GM23338 (cell line): ENCODE results near the gene AIP. TPM values are rescaled to one million over a fixed set of nuclear protein-coding genes. Genes with fewer than 3 reads are reported as not detected.

Source experiments
- ATAC-seq: fragments of 200-7000 bp; cut with Tn5 transposase; 3 replicates; pipeline ENCODE4 v1.9.1; 2020
- DNase-seq: peaks from one replicate; pipeline ENCODE4 v3.0.0-alpha.2; 2015; ENCODE audit warnings: low spot score
- H2AFZ ChIP-seq: fragments of 200-600 bp; sonication (generic); 2 replicates; pipeline ENCODE4 v1.8.0; 2016; ENCODE audit warnings: antibody characterized with exemption, mild to moderate bottlenecking, moderate library complexity
- H3F3A ChIP-seq: fragments of 200-600 bp; sonication (generic); replicated peaks from 2 replicates; pipeline ENCODE4 v1.8.0; 2017; ENCODE audit warnings: antibody characterized with exemption, mixed run types, low read depth
- H3K27ac ChIP-seq: fragments of 200-600 bp; sonication (generic); 2 replicates; pipeline ENCODE4 v1.6.1; 2016; ENCODE audit warnings: low read depth
- H3K27me3 ChIP-seq: fragments of 200-600 bp; sonication (generic); 2 replicates; pipeline ENCODE4 v1.8.0; 2016; ENCODE audit warnings: mild to moderate bottlenecking, mixed run types, moderate library complexity; ENCODE audit not compliant: insufficient read depth
- H3K36me3 ChIP-seq: fragments of 200-600 bp; sonication (generic); 2 replicates; pipeline ENCODE4 v1.8.0; 2016; ENCODE audit warnings: mild to moderate bottlenecking; ENCODE audit not compliant: insufficient read depth
- H3K4me1 ChIP-seq: fragments of 200-600 bp; sonication (generic); 2 replicates; pipeline ENCODE4 v1.8.0; 2016; ENCODE audit warnings: mild to moderate bottlenecking, moderate library complexity; ENCODE audit not compliant: insufficient read depth
- H3K4me2 ChIP-seq: fragments of 200-600 bp; sonication (generic); 2 replicates; pipeline ENCODE4 v1.7.1; 2017; ENCODE audit warnings: mixed run types
- H3K4me3 ChIP-seq: fragments of 200-600 bp; sonication (generic); 2 replicates; pipeline ENCODE4 v1.6.1; 2016; ENCODE audit warnings: mixed run types
- H3K79me2 ChIP-seq: fragments of 200-600 bp; sonication (generic); replicated peaks from 2 replicates; pipeline ENCODE4 v1.8.0; 2017; ENCODE audit warnings: mild to moderate bottlenecking; ENCODE audit not compliant: insufficient read depth
- H3K9me2 ChIP-seq: fragments of 200-600 bp; sonication (generic); 2 replicates; pipeline ENCODE4 v1.8.0; 2017; ENCODE audit not compliant: insufficient read depth
- H4K20me1 ChIP-seq: fragments of 200-600 bp; sonication (generic); replicated peaks from 2 replicates; pipeline ENCODE4 v1.8.0; 2017; ENCODE audit warnings: mild to moderate bottlenecking; ENCODE audit not compliant: insufficient read depth
- H3K27ac Mint-ChIP-seq: 2 replicates; pipeline ENCODE4 v1.8.0; 2020; ENCODE audit warnings: inconsistent platforms, mild to moderate bottlenecking, moderate library complexity, mixed read lengths
- H3K27me3 Mint-ChIP-seq: 3 replicates; pipeline ENCODE4 v1.8.0; 2022; ENCODE audit warnings: low read depth, mild to moderate bottlenecking, moderate library complexity, mixed read lengths, inconsistent platforms; ENCODE audit not compliant: insufficient read depth, poor library complexity
- H3K36me3 Mint-ChIP-seq: 3 replicates; pipeline ENCODE4 v1.8.0; 2021; ENCODE audit warnings: low read depth, mild to moderate bottlenecking, inconsistent platforms, moderate library complexity, mixed read lengths
- H3K4me1 Mint-ChIP-seq: 3 replicates; pipeline ENCODE4 v1.8.0; 2020; ENCODE audit warnings: mild to moderate bottlenecking, inconsistent platforms, mixed read lengths
- H3K4me3 Mint-ChIP-seq: 3 replicates; pipeline ENCODE4 v1.8.0; 2021; ENCODE audit warnings: moderate library complexity, mild to moderate bottlenecking, inconsistent platforms, mixed read lengths
- H3K9me3 Mint-ChIP-seq: 3 replicates; pipeline ENCODE4 v1.8.0; 2020; ENCODE audit warnings: moderate library complexity, mild to moderate bottlenecking, inconsistent platforms, mixed read lengths
- CREB1 ChIP-seq: fragments of 250-450 bp; sonication (Bioruptor Pico); IDR thresholded peaks from 2 replicates; pipeline ENCODE4 v1.5.0; 2020; ENCODE audit warnings: low read depth, mild to moderate bottlenecking, moderate library complexity
- CTCF ChIP-seq, 2 experiments: fragments of 200-600 bp in 1 of 2; sonication (generic) in 1 of 2; conservative IDR thresholded peaks; 2 replicates each; pipeline versions ENCODE4 v1.5.1 to v1.6.1; 2016 to 2017; ENCODE audit warnings: antibody characterized with exemption in 2 of 2, low read depth in 2 of 2, mild to moderate bottlenecking in 2 of 2, moderate library complexity in 1 of 2
- ETS1 ChIP-seq: IDR thresholded peaks from 2 replicates; pipeline ENCODE4 v1.6.1; 2016; ENCODE audit warnings: antibody characterized with exemption
- EZH2 ChIP-seq: fragments of 200-600 bp; sonication (generic); IDR thresholded peaks from one replicate; pipeline ENCODE4 v1.8.0; 2017; ENCODE audit warnings: antibody characterized with exemption, mild to moderate bottlenecking, low read depth; ENCODE audit not compliant: unreplicated experiment
- EZH2phosphoT487 ChIP-seq: fragments of 200-600 bp; sonication (generic); IDR thresholded peaks from one replicate; pipeline ENCODE4 v1.8.1; 2018; ENCODE audit warnings: antibody characterized with exemption; ENCODE audit not compliant: unreplicated experiment
- JUNB ChIP-seq: IDR thresholded peaks from one replicate; pipeline ENCODE4 v1.6.1; 2016; ENCODE audit warnings: antibody characterized with exemption; ENCODE audit not compliant: unreplicated experiment
- POLR2AphosphoS5 ChIP-seq: IDR thresholded peaks from 2 replicates; pipeline ENCODE4 v1.6.1; 2016; ENCODE audit warnings: antibody characterized with exemption, low read depth
- STAT1 ChIP-seq: IDR thresholded peaks from one replicate; pipeline ENCODE4 v1.6.1; 2016; ENCODE audit warnings: antibody characterized with exemption; ENCODE audit not compliant: unreplicated experiment
- ZNF114 ChIP-seq: fragments of 250-450 bp; sonication (Bioruptor Pico); IDR thresholded peaks from 2 replicates; pipeline ENCODE4 v1.5.0; 2020; ENCODE audit warnings: mild to moderate bottlenecking, moderate library complexity
- ZNF462 ChIP-seq: fragments of 250-450 bp; sonication (Bioruptor Pico); IDR thresholded peaks from 2 replicates; pipeline ENCODE4 v1.5.0; 2020; ENCODE audit warnings: mild to moderate bottlenecking, moderate library complexity
- polyA plus RNA-seq: library from polyadenylated mRNA; unstranded; fragments of >200 nt; fragmentation: Nextera tagmentation; extraction: Ambion mirVana; gene quantifications from 2 replicates; pipeline ENCODE4 v1.2.1, GENCODE V29; 2016
- total RNA-seq: library from RNA; depleted of rRNA; stranded (reverse); fragments of >200 nt; shearing (Covaris generic); gene quantifications from 2 replicates; pipeline ENCODE4 v1.2.3, GENCODE V29; 2014

The AIP gene
- total and polyA plus RNA-seq, 2 experiments from 2014 or later: 29.1 to 32.1 TPM

DNA sequence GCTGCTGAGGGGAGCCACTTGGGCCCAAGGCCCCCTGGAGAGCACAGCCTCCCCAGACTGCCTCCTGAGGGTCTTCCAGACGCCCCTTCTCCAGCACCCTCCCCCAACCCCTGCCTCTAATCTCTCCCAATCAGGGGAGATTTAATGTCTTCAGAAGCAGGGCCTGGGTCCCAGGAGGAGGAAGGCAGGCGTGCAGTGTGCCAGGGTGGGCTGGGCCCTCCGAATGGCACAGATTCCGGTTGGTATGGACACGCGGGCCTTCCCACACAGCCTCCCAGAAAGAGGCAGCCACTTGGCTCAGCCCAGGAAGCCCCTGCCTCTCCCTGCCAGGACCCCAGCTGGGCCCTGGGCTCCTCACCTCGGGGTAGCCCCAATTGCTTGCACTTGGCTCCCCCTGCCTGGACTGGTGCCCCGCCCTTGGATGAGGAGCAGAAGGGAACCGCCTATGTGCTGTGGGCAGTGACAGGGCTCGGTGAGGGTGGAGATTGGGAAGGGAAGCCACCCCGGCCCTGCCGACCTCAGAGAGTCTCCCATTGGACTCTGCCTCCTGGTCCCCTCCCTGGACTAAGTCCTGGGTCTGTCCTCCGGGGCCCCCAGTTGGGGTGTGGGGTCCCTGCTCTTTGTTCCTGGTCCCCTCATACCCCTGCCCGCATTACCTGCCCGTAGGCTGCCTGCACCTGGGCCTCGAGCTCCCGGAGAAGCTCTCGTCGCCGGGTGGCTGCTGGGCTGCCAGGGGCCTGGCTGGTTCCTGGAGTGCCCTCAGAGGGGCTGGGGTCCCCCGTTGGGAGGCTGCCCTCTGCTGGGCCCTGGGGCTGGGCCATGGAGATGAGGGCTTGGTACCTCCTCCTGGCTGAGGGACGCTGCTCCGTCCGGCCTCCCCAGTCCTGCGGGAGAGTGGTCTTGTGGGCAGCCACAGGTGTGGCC, 41.0 kb downstream of the AIP start:
- Mint-ChIP-seq H3K27me3 (peaks cover 5% of the 10 kb centered on the region), H3K27ac (no peak overlapping the region), H3K4me3 (no peak overlapping the region), H3K9me3 (no peaks in the 10 kb centered on the region; the same call in 1 of the 3 replicates), H3K36me3 (no peaks in the 10 kb centered on the region; the same call in 2 of the 3 replicates), H3K4me1 (no peaks in the 10 kb centered on the region)
- TF ChIP-seq ZNF114 (CRISPR knock-in tag) (no peak), CTCF (conservative IDR thresholded peaks at IDR 0.05; ENCODE audit: low read depth in 2 of 2) (peak in 1 of 2 experiments; percentile 37; a peak in 1 of 4 replicates), ETS1 (no peak), STAT1 (no peak), CREB1 (no peak), POLR2AphosphoS5 (no peak), JUNB (no peak)
- no peak for DNase-seq
- H3K9me2 ChIP-seq: 0 out of 2 replicates have a peak, but pooled peaks cover 5% of the 10 kb centered on the region
- H3K27ac ChIP-seq: no peak overlapping the region
- H3K4me3 ChIP-seq: no peak overlapping the region
- ATAC-seq: peak; percentile 59
- no peak overlapping the region for H3K4me2 ChIP-seq
- H3K27me3 ChIP-seq: no peaks in the 10 kb centered on the region
- H3K4me1 ChIP-seq: no peaks in the 10 kb centered on the region
- H2AFZ ChIP-seq: no peak overlapping the region
- no peaks in the 10 kb centered on the region for H3F3A ChIP-seq
- no peaks in the 10 kb centered on the region for H4K20me1 ChIP-seq
- no peaks in the 10 kb centered on the region for H3K79me2 ChIP-seq
- H3K36me3 ChIP-seq: no peaks in the 10 kb centered on the region

DNA sequence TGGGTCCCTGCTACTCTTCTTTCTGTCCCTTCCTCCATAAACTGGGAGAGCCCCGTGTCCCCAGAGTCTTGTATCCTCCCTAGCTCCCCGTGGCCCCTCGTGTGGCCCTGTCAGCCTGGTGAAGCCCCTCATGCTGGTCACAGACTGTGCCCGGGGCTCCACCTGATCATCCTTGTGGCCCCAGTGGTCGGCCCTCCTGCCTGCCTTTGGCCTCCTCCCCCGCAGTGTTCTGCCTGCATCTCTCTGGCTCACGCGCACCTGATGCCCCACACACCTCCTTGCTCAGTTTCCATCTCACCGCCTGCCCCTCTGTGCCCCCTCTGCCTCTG, 41.6 kb downstream of the AIP start:
- H3K9me2 ChIP-seq: 0 out of 2 replicates have a peak, but pooled peaks cover 5% of the 10 kb centered on the region
- no peak for ATAC-seq
- no peak overlapping the region for H3K27ac Mint-ChIP-seq
- no peak for TF ChIP-seq JUNB
- TF ChIP-seq CREB1: no peak
- TF ChIP-seq ZNF462 (CRISPR knock-in tag): no peak
- TF ChIP-seq ETS1: no peak
- no peak for TF ChIP-seq EZH2
- no peak for TF ChIP-seq EZH2phosphoT487

More for the DNA sequence above, 41.6 kb downstream of the AIP start:
- Histone ChIP-seq H3K27ac (no peak overlapping the region), H3K4me2 (no peak overlapping the region), H3K4me3 (no peak overlapping the region), H3K4me1 (no peaks in the 10 kb centered on the region), H3F3A (no peaks in the 10 kb centered on the region), H3K27me3 (no peaks in the 10 kb centered on the region), H3K79me2 (no peaks in the 10 kb centered on the region), H2AFZ (no peak overlapping the region), H4K20me1 (no peaks in the 10 kb centered on the region), H3K36me3 (no peaks in the 10 kb centered on the region)
- Mint-ChIP-seq H3K36me3 (no peaks in the 10 kb centered on the region; the same call in 2 of the 3 replicates), H3K4me3 (no peak overlapping the region), H3K4me1 (no peaks in the 10 kb centered on the region; the same call in 2 of the 3 replicates), H3K9me3 (peaks cover 3% of the 10 kb centered on the region), H3K27me3 (peaks cover 7% of the 10 kb centered on the region)
- no peak for DNase-seq
